Activated CD8-positive, alpha-beta memory T cell treated with anti-CD3 and anti-CD28 coated beads, Interleukin-2, amount 50 U/mL, for 48 hours (primary cell): ENCODE measurements around the gene TNK2.
A peak's percentile ranks its signal among the peaks of the same experiment; 100 is the strongest.

ENCODE experiments used
- DNase-seq: peaks from one replicate; pipeline ENCODE4 v3.0.0-alpha.2; 2020

Gene TNK2

GRCh38 chr3:195897853-195898415 is 10.4 kb downstream of the TNK2 start:
- no peak for DNase-seq

- no peak for DNase-seq
Measured at GRCh38 chr3:195897081-195897852, 11.1 kb downstream of the TNK2 start.

GRCh38 chr3:195896361-195897080 is 11.8 kb downstream of the TNK2 start:
- no peak for DNase-seq

- peak; percentile 86 for DNase-seq
Measured at GRCh38 chr3:195895861-195896360, 12.4 kb downstream of the TNK2 start.

GRCh38 chr3:195895078-195895860 is 13.1 kb downstream of the TNK2 start:
- DNase-seq = peak; percentile 84

- DNase-seq = no peak
Measured at GRCh38 chr3:195893916-195894465, 14.4 kb downstream of the TNK2 start.

GRCh38 chr3:195893516-195893915 is 14.8 kb downstream of the TNK2 start:
- no peak for DNase-seq

- no peak for DNase-seq
Measured at GRCh38 chr3:195893044-195893395, 15.3 kb downstream of the TNK2 start.

GRCh38 chr3:195892105-195893043 is 16.0 kb downstream of the TNK2 start:
- no peak for DNase-seq

GRCh38 chr3:195891431-195892104 is 16.8 kb downstream of the TNK2 start:
- no peak for DNase-seq

GRCh38 chr3:195889870-195890295 is 18.5 kb downstream of the TNK2 start:
- no peak for DNase-seq

GRCh38 chr3:195888981-195889869 is 19.1 kb downstream of the TNK2 start:
- DNase-seq = no peak

- DNase-seq = no peak
Measured at GRCh38 chr3:195888311-195888761, 20.0 kb downstream of the TNK2 start.

- DNase-seq = no peak
Measured at GRCh38 chr3:195887670-195888069, 20.7 kb downstream of the TNK2 start.

GRCh38 chr3:195886181-195887141 is 21.9 kb downstream of the TNK2 start:
- no peak for DNase-seq

GRCh38 chr3:195885036-195885891 is 23.1 kb downstream of the TNK2 start:
- no peak for DNase-seq

GRCh38 chr3:195884691-195885035 is 23.7 kb downstream of the TNK2 start:
- no peak for DNase-seq

- DNase-seq = no peak
Measured at GRCh38 chr3:195883801-195884200, 24.6 kb downstream of the TNK2 start.
